Measurements from ENCODE around the gene OR51E1. TPM values are rescaled to one million over a fixed set of nuclear protein-coding genes. Genes with fewer than 3 reads are reported as not detected.

OR51E1 gene
- total and polyA plus RNA-seq, 9 of the 15 experiments (the other 6 are each of a cell fraction or from before 2014, with no cell fraction given) = 0.03 to 0.04 TPM; not detected in 7

- TF ChIP-seq ZNF511 (CRISPR knock-in tag; IDR thresholded peaks at IDR 0.05) (no peak), EP300 (IDR thresholded peaks at IDR 0.05; ENCODE audit: low read length) (peak; percentile 78), ZMIZ1 (IDR thresholded peaks at IDR 0.05; ENCODE audit: low read depth in 2 of 2, low read length in 2 of 2) (peak in 1 of 2 experiments; percentile 32; a peak in 1 of 4 replicates), ZNF592 (IDR thresholded peaks at IDR 0.05) (peak; percentile 60; the same call in 1 of the 2 replicates), KLF10 (CRISPR knock-in tag; IDR thresholded peaks at IDR 0.05) (no peak), U2AF2 (optimal IDR thresholded peaks at IDR 0.05; ENCODE audit: low read depth, low read length) (no peak), STAG1 (CRISPR knock-in tag; IDR thresholded peaks at IDR 0.05; ENCODE audit: borderline replicate concordance) (no peak), CBX5 (IDR thresholded peaks at IDR 0.05; ENCODE audit: borderline replicate concordance, low read depth) (no peak), ARID3A (IDR thresholded peaks at IDR 0.05; ENCODE audit: borderline replicate concordance, low read depth, low read length) (no peak), SMC3 (conservative IDR thresholded peaks at IDR 0.05; ENCODE audit: insufficient read depth, low read depth, low read length) (no peak), ZBTB2 (IDR thresholded peaks at IDR 0.05) (no peak), TSC22D4 (tag; IDR thresholded peaks at IDR 0.05) (no peak), TFE3 (CRISPR knock-in tag; IDR thresholded peaks at IDR 0.05) (no peak)
Measured at GRCh38 chr11:4658629-4659445, 15.1 kb downstream of the OR51E1 start (continued).

Measured in K562 (cell line).